GM18507 (cell line): ENCODE results near the gene DUXB.

Experiments used
- DNase-seq: peaks from one replicate; pipeline ENCODE4 v3.0.0; 2011; ENCODE audit warnings: low read depth; ENCODE audit not compliant: insufficient read length; ENCODE audit errors: extremely low spot score
- FAIRE-seq: peaks from 2 replicates; lab custom pipeline; 2011; peaks lifted over from hg19 to GRCh38; lab: Jason Lieb, UNC

Gene DUXB, protein sequence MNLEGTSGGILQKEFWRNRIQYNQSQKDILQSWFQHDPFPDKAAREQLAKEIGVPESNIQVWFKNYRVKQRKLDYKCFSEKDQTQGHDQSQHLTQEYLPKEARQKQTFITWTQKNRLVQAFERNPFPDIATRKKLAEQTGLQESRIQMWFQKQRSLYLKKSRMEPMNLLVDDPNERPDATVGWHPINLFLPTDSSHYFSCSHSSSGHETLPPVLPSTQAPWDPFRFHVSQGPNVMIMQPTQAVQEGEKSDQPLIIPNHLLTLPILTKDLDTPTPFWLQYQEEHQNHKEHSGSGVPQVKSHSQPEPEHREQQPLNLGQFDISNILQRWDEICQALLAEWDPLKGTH

DNA sequence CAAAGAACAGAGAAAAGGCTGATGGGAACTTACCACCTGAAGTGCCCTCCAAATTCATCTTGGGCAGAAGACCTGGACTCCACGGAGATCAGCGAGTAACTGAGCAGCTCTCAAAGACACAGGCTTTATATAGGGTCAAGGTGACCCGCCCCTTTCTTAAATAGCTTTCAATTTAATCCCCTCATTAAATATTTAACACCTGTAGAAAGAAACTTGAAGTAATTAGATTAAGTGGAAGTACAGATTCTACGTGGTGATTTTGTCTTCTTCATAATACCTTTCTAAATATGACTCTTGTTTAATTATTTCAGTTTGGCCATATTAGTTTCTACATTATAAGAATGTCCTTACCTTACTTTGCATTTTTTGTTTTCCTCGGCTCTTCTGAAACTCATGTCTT, at the start of gene DUXB:
TSS of gene DUXB (minus strand) at position 101 of the 400 bp plus-strand sequence. CDS start at position 58, 43 bp downstream.
- DNase-seq (no peak), FAIRE-seq (no peak)

DNA sequence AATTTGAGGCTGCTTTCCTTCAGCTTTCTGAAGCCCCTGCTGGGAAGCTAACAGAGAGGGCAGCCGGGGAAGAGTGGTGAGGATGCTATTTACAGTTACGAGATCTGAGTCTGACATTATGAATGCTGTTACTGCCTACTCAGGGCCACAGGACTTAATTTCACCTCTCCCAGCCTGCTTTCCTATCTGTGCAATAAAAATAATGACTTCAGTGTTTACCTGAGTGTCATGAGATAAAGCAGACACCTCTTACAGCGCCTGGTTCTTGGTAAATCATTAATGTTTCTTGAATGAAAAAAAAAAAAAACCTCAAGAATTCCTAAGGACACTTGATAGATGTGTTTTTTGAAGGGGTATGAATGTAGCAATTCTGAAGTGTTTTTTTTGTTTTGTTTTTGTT, 49.3 kb upstream of the DUXB start:
- no peak for FAIRE-seq
- no peak for DNase-seq

DNA sequence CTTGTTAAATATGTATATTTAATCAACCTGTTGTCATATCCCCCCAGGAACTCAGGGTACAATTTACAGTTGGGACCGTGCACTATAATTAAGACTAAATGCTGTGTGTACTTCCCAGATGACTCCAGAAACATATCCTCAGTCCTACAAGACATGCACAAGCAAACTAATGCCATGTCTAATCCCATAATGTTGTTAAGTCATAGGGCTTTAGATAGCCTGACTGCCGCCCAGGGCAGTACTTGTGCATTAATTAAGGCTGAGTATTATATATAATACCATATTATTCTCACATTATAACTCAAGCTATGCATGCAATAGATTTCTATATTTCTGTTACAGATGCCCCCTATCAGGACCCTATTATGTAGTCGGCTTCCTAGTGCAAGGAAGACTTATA, 45.1 kb upstream of the DUXB start:
- FAIRE-seq, result no peak

DNA sequence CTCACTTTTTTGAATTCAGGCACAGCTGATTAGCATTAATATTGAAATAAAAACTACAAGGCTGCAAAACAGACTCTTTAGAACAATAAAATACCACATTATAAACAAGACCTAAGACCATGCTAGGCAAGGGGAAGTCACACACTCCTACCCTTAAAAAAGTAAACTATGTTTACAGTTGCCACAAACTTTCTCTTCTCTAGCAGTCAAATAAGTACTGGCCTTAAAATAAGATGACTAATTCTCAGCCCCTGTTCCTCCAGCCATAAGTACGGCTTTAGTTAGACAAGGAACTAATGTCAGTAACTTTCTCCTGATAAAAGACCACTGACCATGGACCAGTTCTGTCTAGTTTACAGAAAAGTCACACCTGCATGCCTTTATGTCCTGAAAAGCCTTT, 44.6 kb upstream of the DUXB start:
- DNase-seq (no peak), FAIRE-seq (no peak)

More for the DNA sequence above, 45.1 kb upstream of the DUXB start:
- DNase-seq, result no peak

DNA sequence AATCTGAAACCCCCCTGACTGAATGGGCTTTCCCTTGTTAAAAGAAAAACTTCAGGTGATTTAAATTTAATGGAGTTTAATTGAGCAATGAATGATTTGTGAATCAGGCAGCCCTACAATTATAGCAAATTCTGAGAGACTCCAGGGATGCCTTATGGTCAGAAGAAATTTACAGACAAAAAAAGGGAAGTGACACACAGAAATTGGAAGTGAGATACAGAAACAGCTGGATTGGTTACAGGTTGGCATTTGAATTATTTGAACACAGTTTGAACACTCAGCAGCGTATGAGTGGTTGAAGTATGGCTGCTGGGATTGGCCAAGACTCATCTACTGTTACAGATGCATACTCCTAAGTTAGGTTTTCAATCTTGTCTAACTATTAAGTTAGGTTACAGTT, 44.0 kb upstream of the DUXB start:
- no peak for DNase-seq
- no peak for FAIRE-seq

DNA sequence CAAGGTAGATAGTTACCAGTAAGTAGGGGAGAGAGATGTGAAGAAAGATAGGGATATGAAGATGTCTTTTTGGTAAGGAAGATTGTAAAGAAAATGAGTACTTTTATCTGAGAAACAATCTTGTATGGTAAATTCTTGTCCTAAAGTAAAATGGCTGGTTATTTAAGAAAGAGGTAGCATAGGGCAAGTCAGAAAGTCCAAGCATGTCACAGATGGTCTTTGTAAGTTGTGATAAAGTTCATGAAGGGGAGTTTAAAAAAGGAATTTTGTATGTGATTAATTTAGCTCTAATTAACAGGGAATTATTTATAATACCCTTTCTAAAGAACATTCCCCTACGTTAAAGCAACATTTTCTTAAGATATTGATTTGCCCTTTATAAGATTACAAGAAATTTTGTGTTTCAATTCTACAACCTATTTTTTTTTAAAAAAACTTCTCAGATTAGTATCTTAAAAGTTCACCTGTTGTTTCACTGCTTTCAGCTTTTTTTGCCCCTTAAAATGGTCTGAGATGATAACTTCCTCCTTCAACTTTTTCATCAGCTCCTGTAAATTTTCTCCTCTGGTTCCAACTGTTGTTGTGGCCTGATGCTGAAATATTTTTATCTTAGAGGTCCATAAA, 41.3 kb upstream of the DUXB start:
- DNase-seq, result no peak
- no peak for FAIRE-seq

DNA sequence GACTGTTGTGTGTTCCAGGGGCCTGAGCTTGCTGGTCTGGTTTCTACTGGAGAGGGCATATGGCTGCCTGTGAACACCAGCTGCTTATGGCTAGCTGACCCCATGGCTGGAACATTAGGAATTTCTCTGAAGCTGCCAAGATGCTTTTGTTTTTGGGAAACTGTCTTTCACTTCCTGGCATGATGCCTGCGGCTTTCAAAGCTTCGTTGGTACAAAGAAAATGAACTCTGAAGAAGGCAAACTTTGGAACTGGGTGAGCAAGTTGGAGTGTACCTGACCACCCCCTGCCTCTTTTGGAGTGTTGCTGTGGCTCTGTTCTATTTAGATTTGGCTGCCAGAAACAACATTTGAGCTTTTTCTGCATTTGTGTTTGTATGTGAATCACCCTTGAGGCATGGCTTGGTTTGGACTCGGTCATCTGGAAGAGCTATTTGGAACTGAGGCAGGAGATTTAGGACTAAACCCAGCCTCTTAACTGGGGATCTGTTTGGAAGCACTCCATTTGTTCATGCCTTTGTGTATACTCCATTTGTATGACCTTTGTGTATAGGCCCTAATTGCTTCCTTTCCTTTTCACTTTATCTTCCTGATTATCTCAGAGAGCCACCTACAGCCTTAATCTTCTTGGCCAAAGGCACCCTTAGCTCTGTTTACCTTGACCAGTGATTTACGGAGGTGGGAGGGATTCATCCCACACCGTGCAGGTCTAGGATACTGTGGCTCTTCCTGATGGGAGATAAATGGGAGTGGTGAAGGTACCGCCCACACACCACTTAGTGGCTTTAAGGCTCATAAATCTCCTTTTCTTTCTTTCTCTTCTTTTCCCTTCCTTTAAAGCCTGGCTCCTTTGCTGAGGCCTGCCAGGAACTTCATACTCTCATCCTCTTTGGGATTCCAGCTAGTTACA, 32.3 kb upstream of the DUXB start:
- DNase-seq, result no peak
- no peak for FAIRE-seq

DNA sequence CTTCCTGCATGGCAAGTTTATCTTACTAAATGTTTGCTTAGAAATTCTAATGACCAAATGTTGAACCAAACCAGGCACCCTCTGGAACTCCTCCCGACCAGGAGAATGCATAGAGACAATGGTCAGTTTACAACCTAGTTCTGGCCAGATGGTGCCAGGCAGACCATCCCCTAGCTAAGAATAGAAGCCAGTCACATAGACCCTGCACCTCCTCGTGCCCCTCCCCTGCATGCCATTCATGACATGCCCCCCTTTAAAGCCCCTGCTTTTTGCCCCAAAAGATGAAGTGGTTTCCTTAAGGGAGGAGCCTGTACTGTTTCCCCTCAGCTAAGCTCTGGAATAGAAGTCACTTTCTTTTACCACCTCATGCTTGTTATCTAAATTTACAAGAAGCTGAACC, 31.6 kb upstream of the DUXB start:
- no peak for FAIRE-seq
- DNase-seq, result no peak

DNA sequence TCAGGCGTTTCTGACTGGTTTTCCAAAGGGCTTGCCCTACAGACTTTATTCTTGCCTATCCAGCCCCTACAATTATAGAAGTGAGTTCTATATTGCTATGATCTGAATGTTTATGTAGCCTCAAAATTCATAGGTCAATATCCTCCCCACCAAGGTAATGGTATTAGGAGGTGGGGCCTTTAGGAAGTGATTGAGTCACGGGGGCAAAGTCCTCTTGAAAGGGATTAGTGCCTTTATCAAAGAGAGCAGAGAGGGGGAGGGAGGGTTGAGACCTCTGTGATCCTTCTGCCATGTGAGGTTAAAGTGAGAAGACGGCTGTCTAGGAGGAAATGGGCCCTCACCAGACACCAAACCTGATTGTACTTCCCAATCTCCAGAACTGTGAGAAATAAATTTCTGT, 26.0 kb upstream of the DUXB start:
- FAIRE-seq (no peak), DNase-seq (no peak)

DNA sequence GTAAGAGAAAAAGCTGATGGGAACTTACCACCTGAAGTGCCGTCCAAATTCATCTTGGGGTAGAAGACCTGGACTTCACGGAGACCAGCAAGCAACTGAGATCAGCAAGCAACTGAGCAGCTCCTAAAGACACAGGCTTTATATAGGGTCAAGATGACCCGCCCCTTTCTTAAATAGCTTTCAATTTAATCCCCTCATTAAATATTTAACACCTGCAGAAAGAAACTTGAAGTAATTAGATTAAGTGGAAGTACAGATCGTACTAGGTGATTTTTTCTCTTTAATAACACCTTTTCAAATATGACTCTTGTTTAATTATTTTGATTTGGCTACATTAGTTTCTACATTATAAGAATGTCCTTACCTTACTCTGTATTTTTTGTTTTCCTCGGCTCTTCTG, 25.1 kb upstream of the DUXB start, which contains the start of gene CPHXL:
TSS of gene CPHXL (minus strand) at position 101 of the 400 bp plus-strand sequence. CDS start at position 53, 48 bp downstream.
- FAIRE-seq (no peak), DNase-seq (no peak)

DNA sequence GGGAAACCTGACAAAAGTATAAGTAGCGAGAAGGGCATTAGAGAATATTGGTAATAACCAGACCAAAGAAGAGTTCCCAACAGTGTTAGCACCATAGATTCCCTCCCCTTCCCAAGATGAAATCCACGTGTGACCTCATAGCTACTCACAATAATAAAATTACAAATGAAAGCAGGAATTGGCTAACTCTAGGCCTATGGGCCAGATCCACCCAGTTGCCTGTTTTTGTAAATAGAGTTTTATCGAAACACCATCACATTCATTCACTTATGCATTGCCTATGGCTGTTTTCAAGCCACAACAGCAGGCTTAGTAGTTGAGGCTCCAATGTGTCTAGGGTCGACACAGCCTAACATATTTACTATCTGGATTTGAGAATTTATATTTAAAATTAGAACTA, 17.2 kb upstream of the DUXB start:
- DNase-seq (no peak), FAIRE-seq (no peak)

DNA sequence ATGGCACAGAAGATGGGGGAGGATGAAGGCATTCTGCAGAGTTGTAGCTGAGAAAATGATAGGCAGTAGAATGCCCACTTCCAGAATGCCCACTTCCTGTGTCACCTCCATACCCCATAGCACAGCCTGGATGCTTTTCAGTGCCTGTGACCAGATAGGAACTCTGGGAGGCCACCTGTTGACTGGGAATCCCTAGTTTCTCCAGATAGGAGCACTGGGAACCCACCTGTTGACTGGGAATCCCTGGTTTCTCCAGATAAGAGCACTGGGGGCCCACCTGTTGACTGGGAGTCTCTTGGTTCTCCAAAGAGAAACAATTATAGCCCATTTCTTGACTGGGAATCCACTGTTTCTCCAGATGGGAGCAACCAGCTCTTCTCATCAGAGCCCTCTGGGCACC, 13.4 kb upstream of the DUXB start:
- DNase-seq (no peak), FAIRE-seq (no peak)

DNA sequence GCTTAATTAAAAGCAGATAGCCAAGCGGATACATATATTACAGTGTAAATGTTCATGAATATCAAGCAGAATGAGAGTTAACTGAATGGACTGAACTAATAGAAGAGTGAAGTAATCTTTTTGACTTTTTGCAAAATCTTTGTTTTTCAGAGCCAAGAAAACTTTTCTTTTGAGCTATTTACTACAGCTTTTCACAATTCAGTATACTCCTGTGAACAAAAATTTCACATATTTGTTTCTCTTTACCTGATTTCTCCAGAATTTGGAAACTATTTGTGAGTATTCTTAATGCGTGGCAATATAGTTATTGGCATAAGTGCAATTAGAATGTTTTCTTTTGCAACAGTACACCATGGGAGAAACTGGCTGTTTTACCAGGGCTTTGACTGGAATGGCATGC, 9.1 kb upstream of the DUXB start:
- FAIRE-seq, result no peak

DNA sequence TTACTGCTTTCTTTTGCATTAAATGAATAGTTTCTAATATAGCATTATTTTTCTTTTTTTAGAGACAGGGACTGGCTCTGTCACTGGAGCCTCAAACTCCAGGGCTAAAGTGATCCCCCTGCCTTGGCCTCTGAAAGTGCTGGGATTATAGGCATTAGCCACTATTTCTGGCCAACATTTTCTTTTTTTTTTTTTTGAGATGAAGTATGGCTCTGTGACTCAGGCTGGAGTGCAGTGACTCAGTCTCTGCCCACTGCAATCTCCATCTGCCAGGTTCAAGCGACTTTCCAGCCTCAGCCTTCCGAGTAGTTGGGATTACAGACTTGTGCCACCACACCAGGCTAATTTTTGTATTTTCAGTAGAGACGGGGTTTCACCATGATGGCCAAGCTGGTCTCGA, 2.0 kb upstream of the DUXB start:
- DNase-seq (no peak), FAIRE-seq (no peak)

More for the DNA sequence above, 9.1 kb upstream of the DUXB start:
- no peak for DNase-seq

DNA sequence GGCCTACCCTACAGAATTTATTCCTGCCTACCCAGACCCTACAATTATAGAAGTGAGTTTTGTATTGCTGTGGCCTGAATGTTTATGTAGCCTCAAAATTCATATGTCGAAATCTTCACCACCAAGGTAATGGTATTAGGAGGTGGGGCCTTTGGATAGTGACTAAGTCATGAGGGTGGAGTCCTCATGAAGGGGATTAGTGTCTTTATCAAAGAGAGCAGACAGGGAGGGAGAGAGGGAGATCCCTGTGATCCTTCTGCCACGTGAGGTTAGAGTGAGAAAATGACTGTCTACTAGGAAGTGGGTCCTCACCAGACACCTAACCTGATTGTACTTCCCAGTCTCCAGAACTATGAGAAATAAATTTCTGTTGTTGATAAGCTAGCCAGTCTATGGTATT, 981 bp upstream of the DUXB start:
- FAIRE-seq (no peak), DNase-seq (no peak)

DNA sequence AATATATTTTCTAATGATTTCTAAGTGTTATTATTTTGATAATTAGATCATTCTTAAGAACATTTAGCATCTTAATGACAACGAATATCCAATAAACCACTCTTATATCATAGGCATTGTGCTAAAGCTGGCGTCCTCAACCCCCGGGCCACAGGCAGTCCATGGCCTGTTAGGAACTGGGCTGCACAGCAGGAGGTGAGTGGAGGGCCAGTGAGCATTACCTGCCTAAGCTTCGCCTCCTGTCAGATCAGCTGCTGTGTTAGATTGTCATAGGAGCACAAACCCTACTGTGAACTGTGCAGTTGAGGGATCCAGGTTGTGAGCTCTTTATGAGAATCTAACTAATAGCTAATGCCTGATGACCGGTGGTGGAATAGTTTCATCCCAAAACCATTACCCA, 3.7 kb downstream of the DUXB start:
- DNase-seq (no peak), FAIRE-seq (no peak)

DNA sequence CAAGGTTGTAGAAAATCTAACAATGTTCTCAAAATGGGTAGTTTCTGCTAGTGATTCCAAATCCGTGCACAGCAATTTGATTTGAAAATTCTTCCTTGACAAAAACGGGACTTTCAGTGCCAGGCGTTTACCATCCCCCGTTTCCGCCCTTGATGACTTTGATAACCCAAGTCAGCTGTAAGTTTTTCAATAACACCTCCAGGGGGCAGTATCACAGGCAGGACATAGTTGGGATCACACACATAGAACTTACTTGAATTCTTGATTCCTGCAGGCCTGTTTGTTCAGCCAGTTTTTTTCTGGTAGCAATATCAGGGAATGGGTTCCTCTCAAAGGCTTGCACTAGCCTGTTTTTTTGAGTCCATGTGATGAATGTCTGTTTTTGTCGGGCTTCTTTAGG, 5.6 kb downstream of the DUXB start:
- FAIRE-seq (no peak), DNase-seq (no peak)

DNA sequence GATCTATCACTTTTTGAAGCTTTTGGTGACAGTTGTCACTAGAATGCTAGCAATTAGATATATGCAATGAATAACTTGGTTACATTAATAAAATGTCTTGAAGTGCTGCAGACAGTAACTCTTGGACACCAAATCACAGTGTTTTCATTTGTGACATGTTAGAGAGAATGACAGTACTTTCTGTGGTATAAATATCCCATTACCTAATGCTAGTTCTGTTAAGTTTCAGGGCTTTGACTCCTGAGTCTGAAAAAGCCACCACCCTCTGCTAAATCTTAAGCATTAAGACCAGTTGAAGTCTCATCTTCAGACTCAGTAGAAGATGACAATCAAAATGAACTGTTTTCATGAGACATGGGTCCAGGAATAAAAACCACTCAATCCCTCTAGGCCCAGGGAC, 13.9 kb downstream of the DUXB start:
- FAIRE-seq, result no peak

DNA sequence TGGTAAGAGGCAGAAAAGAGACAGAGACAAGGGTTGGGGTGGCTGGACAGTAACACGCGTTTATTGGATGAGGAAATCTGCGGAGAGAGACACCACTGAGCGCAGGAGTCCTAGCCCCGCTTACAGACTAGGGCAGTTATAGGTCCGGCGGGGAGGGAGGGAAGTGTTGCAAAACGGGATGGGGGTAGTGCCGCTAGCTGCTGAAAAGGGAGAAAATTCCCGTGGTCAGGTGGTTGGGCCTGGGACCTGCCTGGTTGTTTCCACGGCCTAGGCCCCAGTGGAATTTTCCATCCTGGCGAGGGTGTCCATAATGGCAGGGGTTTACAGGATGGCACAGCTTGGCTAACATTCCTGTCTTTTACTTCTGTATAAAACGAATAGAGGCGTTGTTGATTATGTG, 19.0 kb downstream of the DUXB start:
- DNase-seq, result no peak
- FAIRE-seq, result no peak

More for the DNA sequence above, 13.9 kb downstream of the DUXB start:
- DNase-seq, result no peak

DNA sequence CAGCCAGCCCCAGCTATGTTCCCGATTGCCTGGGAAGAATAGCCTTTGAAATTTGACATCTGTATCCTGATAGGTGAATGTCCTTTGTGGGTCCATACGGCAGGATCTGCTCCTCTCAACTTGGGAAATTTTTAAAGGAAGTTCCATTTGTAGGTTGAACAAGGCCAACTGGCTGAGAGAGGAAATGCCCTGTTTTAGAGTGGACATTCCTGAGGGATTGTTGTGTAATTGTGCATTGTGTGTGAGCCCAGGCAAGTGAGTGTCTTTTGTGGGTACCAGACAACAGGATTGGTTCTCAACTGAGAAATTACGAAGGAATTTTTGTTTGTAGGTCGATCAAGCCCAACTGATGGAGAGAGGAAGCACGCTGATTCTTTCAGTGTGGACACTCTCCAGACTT, 21.9 kb downstream of the DUXB start:
- DNase-seq (no peak), FAIRE-seq (no peak)
